Tibial nerve (tissue), 4 donors: ENCODE measurements around the gene AHR.

Experiments
- EP300 ChIP-seq, 2 donors: sonication (generic); formaldehyde crosslinking; IDR thresholded peaks; one replicate each; pipeline ENCODE4 v1.6.1; 2017; ENCODE audit warnings: antibody characterized with exemption in 2 of 2, mild to moderate bottlenecking in 1 of 2
- POLR2A ChIP-seq, 2 donors: fragments of 450-650 bp; IDR thresholded peaks; one replicate each; pipeline ENCODE4 v1.6.1; 2017; ENCODE audit warnings: antibody characterized with exemption in 2 of 2, mild to moderate bottlenecking in 2 of 2, moderate library complexity in 2 of 2
- TF ChIP-seq, protein P1 (sequence below), 5 experiments: fragments of 200-600 bp in 3 of 5; fragments of 450-650 bp in 2 of 5; sonication (generic) in 3 of 5; IDR thresholded peaks; one replicate each; pipeline ENCODE4 v1.5.1; 2016 to 2019; ENCODE audit warnings: antibody characterized with exemption in 5 of 5, mild to moderate bottlenecking in 3 of 5, moderate library complexity in 2 of 5

DNA sequence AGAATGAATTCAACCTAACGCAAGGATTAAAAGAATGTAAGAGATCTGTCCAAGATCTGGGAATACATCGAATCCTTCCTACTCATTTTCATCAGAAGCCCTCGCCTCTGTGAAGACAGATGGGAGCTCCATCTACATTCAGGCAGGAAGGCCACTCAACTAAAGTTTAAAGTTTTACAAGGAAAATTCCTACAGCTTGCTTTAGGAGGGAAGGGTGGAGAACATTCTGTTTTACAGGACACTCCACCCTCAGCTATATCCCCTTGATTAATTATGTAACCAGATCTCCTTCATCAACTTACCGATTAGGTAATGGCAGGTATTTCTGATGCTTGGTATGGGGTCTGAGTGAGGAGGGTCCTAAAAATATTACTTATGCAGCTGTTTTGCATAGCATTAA, 5.6 kb upstream of the AHR start:
- TF ChIP-seq, protein P1, sequence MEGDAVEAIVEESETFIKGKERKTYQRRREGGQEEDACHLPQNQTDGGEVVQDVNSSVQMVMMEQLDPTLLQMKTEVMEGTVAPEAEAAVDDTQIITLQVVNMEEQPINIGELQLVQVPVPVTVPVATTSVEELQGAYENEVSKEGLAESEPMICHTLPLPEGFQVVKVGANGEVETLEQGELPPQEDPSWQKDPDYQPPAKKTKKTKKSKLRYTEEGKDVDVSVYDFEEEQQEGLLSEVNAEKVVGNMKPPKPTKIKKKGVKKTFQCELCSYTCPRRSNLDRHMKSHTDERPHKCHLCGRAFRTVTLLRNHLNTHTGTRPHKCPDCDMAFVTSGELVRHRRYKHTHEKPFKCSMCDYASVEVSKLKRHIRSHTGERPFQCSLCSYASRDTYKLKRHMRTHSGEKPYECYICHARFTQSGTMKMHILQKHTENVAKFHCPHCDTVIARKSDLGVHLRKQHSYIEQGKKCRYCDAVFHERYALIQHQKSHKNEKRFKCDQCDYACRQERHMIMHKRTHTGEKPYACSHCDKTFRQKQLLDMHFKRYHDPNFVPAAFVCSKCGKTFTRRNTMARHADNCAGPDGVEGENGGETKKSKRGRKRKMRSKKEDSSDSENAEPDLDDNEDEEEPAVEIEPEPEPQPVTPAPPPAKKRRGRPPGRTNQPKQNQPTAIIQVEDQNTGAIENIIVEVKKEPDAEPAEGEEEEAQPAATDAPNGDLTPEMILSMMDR (IDR thresholded peaks at IDR 0.05) = no peak
- no peak for TF ChIP-seq POLR2A (IDR thresholded peaks at IDR 0.05)
- no peak for TF ChIP-seq EP300 (IDR thresholded peaks at IDR 0.05)
